ENCODE data around the gene PAPPA2.
"Not testable (repeated sequence)": the region's sequence is repeated elsewhere in the genome, so short reads cannot be mapped to it uniquely, and the experiment has no call there.

Gene PAPPA2

GRCh38 chr1:176745945-176746344 lies 283.0 kb downstream of the PAPPA2 start:
- TF ChIP-seq CTCF (IDR thresholded peaks at IDR 0.05; ENCODE audit: extremely low read depth, insufficient read depth, missing control alignments): no peak
- in situ Hi-C loops (cut with MboI; ENCODE audit: low pct_unique_long_range_greater_than_20kb, low sequenced_read_pairs, unreplicated experiment): no loop called here
- no peak for DNase-seq (ENCODE audit: low spot score)

- no peak for DNase-seq (ENCODE audit: low spot score)
- in situ Hi-C loops (cut with MboI; ENCODE audit: low pct_unique_long_range_greater_than_20kb, low sequenced_read_pairs, unreplicated experiment): no loop called here
These were observed 289.5 kb downstream of the PAPPA2 start for GRCh38 chr1:176752505-176752904.

GRCh38 chr1:176754676-176755075 lies 291.7 kb downstream of the PAPPA2 start:
- TF ChIP-seq CTCF (IDR thresholded peaks at IDR 0.05; ENCODE audit: extremely low read depth, insufficient read depth, missing control alignments): no peak
- in situ Hi-C loops (cut with MboI; ENCODE audit: low pct_unique_long_range_greater_than_20kb, low sequenced_read_pairs, unreplicated experiment): no loop called here
- no peak for DNase-seq (ENCODE audit: low spot score)

More at GRCh38 chr1:176752505-176752904, 289.5 kb downstream of the PAPPA2 start:
- no peak for TF ChIP-seq CTCF (IDR thresholded peaks at IDR 0.05; ENCODE audit: extremely low read depth, insufficient read depth, missing control alignments)

GRCh38 chr1:176756817-176757216 lies 293.8 kb downstream of the PAPPA2 start:
- in situ Hi-C loops (cut with MboI; ENCODE audit: low pct_unique_long_range_greater_than_20kb, low sequenced_read_pairs, unreplicated experiment); DNase-seq (ENCODE audit: low spot score): not testable (repeated sequence)

- no peak for TF ChIP-seq CTCF (IDR thresholded peaks at IDR 0.05; ENCODE audit: extremely low read depth, insufficient read depth, missing control alignments)
- DNase-seq (ENCODE audit: low spot score): no peak
- in situ Hi-C loops (cut with MboI; ENCODE audit: low pct_unique_long_range_greater_than_20kb, low sequenced_read_pairs, unreplicated experiment): no loop called here
These were observed 302.6 kb downstream of the PAPPA2 start for GRCh38 chr1:176765608-176766007.

GRCh38 chr1:176766779-176767178 lies 303.8 kb downstream of the PAPPA2 start:
- TF ChIP-seq CTCF (IDR thresholded peaks at IDR 0.05; ENCODE audit: extremely low read depth, insufficient read depth, missing control alignments): no peak
- in situ Hi-C loops (cut with MboI; ENCODE audit: low pct_unique_long_range_greater_than_20kb, low sequenced_read_pairs, unreplicated experiment): no loop called here
- DNase-seq (ENCODE audit: low spot score): no peak

- in situ Hi-C loops (cut with MboI; ENCODE audit: low pct_unique_long_range_greater_than_20kb, low sequenced_read_pairs, unreplicated experiment): no loop called here
- DNase-seq (ENCODE audit: low spot score): no peak
- no peak for TF ChIP-seq CTCF (IDR thresholded peaks at IDR 0.05; ENCODE audit: extremely low read depth, insufficient read depth, missing control alignments)
These were observed 304.8 kb downstream of the PAPPA2 start for GRCh38 chr1:176767714-176768136.

All from GM13977 (cell line).